GM21447 (cell line): Measurements from ENCODE around the gene ITPKC.

Experiments used
- ATAC-seq: cut with Tn5 transposase; IDR thresholded peaks from one replicate; pipeline ENCODE4 v1.9.1; 2021; ENCODE audit not compliant: unreplicated experiment

ITPKC gene

DNA sequence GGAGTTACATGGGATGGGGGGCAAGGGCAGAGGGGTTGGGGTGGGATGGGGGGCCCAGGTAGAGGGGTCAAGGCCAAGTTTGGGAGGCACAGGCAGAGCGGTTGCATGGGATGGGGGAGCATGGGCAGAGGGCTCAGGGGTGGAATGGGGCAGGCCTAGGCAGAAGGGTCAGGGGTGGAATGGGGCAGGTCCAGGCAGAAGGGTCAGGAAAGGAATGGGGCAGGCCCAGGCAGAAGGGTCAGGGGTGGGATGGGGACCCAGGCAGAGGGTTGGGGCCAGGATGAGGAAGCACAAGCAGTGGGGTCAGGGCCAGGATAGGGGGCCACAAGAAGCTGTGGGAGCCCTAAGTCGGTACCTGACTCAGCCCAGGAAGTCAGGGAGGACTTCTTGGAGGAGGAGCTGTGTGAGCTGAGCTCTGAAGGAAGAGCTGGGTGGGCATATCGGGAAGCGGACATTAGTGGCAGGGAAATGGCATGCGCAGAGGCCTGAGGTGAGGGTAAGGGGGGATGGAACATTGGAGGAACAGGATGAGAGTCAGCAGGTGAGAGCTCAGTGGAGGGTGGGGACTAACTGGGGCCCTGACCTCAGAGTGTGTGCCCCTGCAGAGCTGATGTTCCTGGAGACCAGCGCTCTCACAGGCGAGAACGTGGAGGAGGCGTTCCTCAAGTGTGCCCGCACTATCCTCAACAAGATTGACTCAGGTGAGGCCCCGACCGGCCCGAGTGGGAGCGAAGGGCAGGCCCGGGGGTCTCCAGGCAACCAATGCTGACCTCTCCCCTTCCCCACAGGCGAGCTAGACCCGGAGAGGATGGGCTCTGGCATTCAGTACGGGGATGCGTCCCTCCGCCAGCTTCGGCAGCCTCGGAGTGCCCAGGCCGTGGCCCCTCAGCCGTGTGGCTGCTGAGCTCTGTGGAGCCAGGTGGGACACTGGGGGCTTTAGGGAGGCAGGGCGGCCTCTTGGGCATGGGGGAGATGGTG lies 69.4 kb downstream of the ITPKC start:
- no peak for ATAC-seq
